ENCODE data around the gene OLA1. TPM values are rescaled to one million over a fixed set of nuclear protein-coding genes. Genes with fewer than 3 reads are reported as not detected.

OLA1 gene
- total RNA-seq, 1 donor from 2014 or later: 65.7 TPM

GRCh38 chr2:174027956-174028355 lies 220.4 kb downstream of the OLA1 start:
- peaks cover 48% of the 10 kb centered on the region for H3K4me1 ChIP-seq
- intact Hi-C loops (cut with micrococcal nuclease): loop anchor here (5.0 kb wide), 1 partner anchor 61 kb away; the partner anchor contains the start of gene SP3
- no peak for DNase-seq
- no peak for TF ChIP-seq CTCF (IDR thresholded peaks at IDR 0.05; ENCODE audit: borderline replicate concordance)
- H3K27ac ChIP-seq (replicated peaks): peak overlapping the region; percentile 94
- no peaks in the 10 kb centered on the region for H3K9me3 ChIP-seq (replicated peaks)
- H3K36me3 ChIP-seq: no peaks in the 10 kb centered on the region
- H3K4me3 ChIP-seq: no peak overlapping the region
- no peaks in the 10 kb centered on the region for H3K27me3 ChIP-seq (ENCODE audit: low read depth)

GRCh38 chr2:174026122-174026845 lies 222.0 kb downstream of the OLA1 start:
- Histone ChIP-seq H3K27ac (replicated peaks) (peak overlapping the region; percentile 94), H3K4me1 (peaks cover 53% of the 10 kb centered on the region), H3K4me3 (peak overlapping the region; percentile 37), H3K36me3 (no peaks in the 10 kb centered on the region), H3K27me3 (ENCODE audit: low read depth) (no peaks in the 10 kb centered on the region), H3K9me3 (replicated peaks) (no peaks in the 10 kb centered on the region)
- intact Hi-C loops (cut with micrococcal nuclease): loop anchor here (5.0 kb wide), 1 partner anchor 59 kb away; the partner anchor contains the start of gene SP3
- DNase-seq: no peak
- no peak for TF ChIP-seq CTCF (IDR thresholded peaks at IDR 0.05; ENCODE audit: borderline replicate concordance)

GRCh38 chr2:174025271-174026121 lies 222.8 kb downstream of the OLA1 start:
- TF ChIP-seq CTCF (IDR thresholded peaks at IDR 0.05; ENCODE audit: borderline replicate concordance): no peak
- Histone ChIP-seq H3K9me3 (replicated peaks) (no peaks in the 10 kb centered on the region), H3K27me3 (ENCODE audit: low read depth) (no peaks in the 10 kb centered on the region), H3K36me3 (no peaks in the 10 kb centered on the region), H3K27ac (replicated peaks) (peak overlapping the region; percentile 94), H3K4me1 (peaks cover 58% of the 10 kb centered on the region), H3K4me3 (peak overlapping the region; percentile 37)
- intact Hi-C loops (cut with micrococcal nuclease): loop anchor here (5.0 kb wide), 1 partner anchor 58 kb away; the partner anchor contains the start of gene SP3
- peak; percentile 84 for DNase-seq

- Histone ChIP-seq H3K4me3 (peak overlapping the region; percentile 37), H3K4me1 (peaks cover 58% of the 10 kb centered on the region), H3K36me3 (no peaks in the 10 kb centered on the region), H3K27me3 (ENCODE audit: low read depth) (no peaks in the 10 kb centered on the region), H3K27ac (replicated peaks) (peak overlapping the region; percentile 94), H3K9me3 (replicated peaks) (no peaks in the 10 kb centered on the region)
- intact Hi-C loops (cut with micrococcal nuclease): loop anchor here (5.0 kb wide), 1 partner anchor 57 kb away; the partner anchor contains the start of gene SP3
- peak; percentile 91 for DNase-seq
- TF ChIP-seq CTCF (IDR thresholded peaks at IDR 0.05; ENCODE audit: borderline replicate concordance): no peak
These were observed 223.6 kb downstream of the OLA1 start for GRCh38 chr2:174024524-174025270.
